SK-N-SH (cell line): ENCODE results near the gene RPS6KA2. TPM values are rescaled to one million over a fixed set of nuclear protein-coding genes. Genes with fewer than 3 reads are reported as not detected.

Source experiments
- CTCF ChIA-PET: fragments of 300-600, 350-600 bp; formaldehyde crosslinking; extraction: SDS; loops from one replicate; lab custom pipeline; 2021; lab: Yijun Ruan, JAX
- POLR2A ChIA-PET: fragments of 350-600 bp; sonication (Branson Sonifier 250); formaldehyde crosslinking; extraction: SDS; loops from one replicate; lab custom pipeline; 2020; ENCODE audit warnings: antibody characterized with exemption, inconsistent platforms; lab: Yijun Ruan, JAX
- DNase-seq: peaks from one replicate; pipeline ENCODE4 v3.0.0; 2012
- H2AFZ ChIP-seq: fragments of 200-600 bp; sonication (generic); 2 replicates; pipeline ENCODE4 v1.8.1; 2016; ENCODE audit warnings: antibody characterized with exemption, mild to moderate bottlenecking, low read depth
- H3F3A ChIP-seq: fragments of 200-600 bp; sonication (generic); replicated peaks from 2 replicates; pipeline ENCODE3; 2016; ENCODE audit warnings: antibody characterized with exemption, mild to moderate bottlenecking; ENCODE audit not compliant: insufficient read depth
- H3K27ac ChIP-seq, 2 experiments: fragments of 200-500 bp in 1 of 2; fragments of 200-600 bp in 1 of 2; sonication (Bioruptor generic) in 1 of 2; sonication (generic), shearing (Covaris generic) in 1 of 2; 2 replicates each; pipeline versions ENCODE4 v1.5.1 to v1.6.1; 2014 to 2016; ENCODE audit warnings: low read depth in 2 of 2, inconsistent platforms in 1 of 2, low read length in 1 of 2, mild to moderate bottlenecking in 1 of 2, mixed read lengths in 1 of 2
- H3K27me3 ChIP-seq: fragments of 200-600 bp; sonication (generic), shearing (Covaris generic); 2 replicates; pipeline ENCODE4 v1.6.1; 2016; ENCODE audit warnings: mixed run types; ENCODE audit not compliant: insufficient read depth
- H3K36me3 ChIP-seq, 2 experiments: fragments of 200-500 bp in 1 of 2; fragments of 200-600 bp in 1 of 2; sonication (Bioruptor generic) in 1 of 2; sonication (generic) in 1 of 2; replicated peaks in 1 of 2; 2 replicates each; pipeline versions ENCODE3 to v1.5.1; 2014 to 2016; ENCODE audit warnings: low read length in 1 of 2, mild to moderate bottlenecking in 1 of 2; ENCODE audit not compliant: insufficient read depth in 2 of 2, control insufficient read depth in 1 of 2
- H3K4me1 ChIP-seq, 2 experiments: fragments of 200-500 bp in 1 of 2; fragments of 200-600 bp in 1 of 2; sonication (Bioruptor generic) in 1 of 2; sonication (generic), shearing (Covaris generic) in 1 of 2; 2 replicates each; pipeline versions ENCODE4 v1.5.1 to v1.6.1; 2014 to 2016; ENCODE audit warnings: low read depth in 1 of 2, low read length in 1 of 2, mixed run types in 1 of 2; ENCODE audit not compliant: insufficient read depth in 2 of 2, control insufficient read depth in 1 of 2
- H3K4me2 ChIP-seq: fragments of 200-600 bp; sonication (generic), shearing (Covaris generic); 2 replicates; pipeline ENCODE4 v1.6.1; 2017; ENCODE audit warnings: mixed run types
- H3K4me3 ChIP-seq, 2 experiments: fragments of 200-500 bp in 1 of 2; fragments of 200-600 bp in 1 of 2; sonication (Bioruptor generic) in 1 of 2; sonication (generic), shearing (Covaris generic) in 1 of 2; 2 replicates each; pipeline versions ENCODE4 v1.5.1 to v1.8.1; 2014 to 2016; ENCODE audit warnings: low read depth in 2 of 2, inconsistent platforms in 1 of 2, low read length in 1 of 2, mild to moderate bottlenecking in 1 of 2, mixed read lengths in 1 of 2, moderate library complexity in 1 of 2
- H3K79me2 ChIP-seq: fragments of 200-600 bp; sonication (generic); 2 replicates; pipeline ENCODE4 v1.8.1; 2017; ENCODE audit warnings: mild to moderate bottlenecking; ENCODE audit not compliant: insufficient read depth
- H3K9ac ChIP-seq: fragments of 200-600 bp; sonication (generic); 2 replicates; pipeline ENCODE4 v1.6.1; 2017; ENCODE audit warnings: mixed run types
- H3K9me2 ChIP-seq: fragments of 200-600 bp; sonication (generic); 2 replicates; pipeline ENCODE4 v1.6.1; 2017; ENCODE audit warnings: mixed run types
- H3K9me3 ChIP-seq: fragments of 200-600 bp; sonication (generic); 2 replicates; pipeline ENCODE4 v1.6.1; 2017; ENCODE audit warnings: mixed run types, mild to moderate bottlenecking, moderate library complexity
- H4K20me1 ChIP-seq: fragments of 200-600 bp; sonication (generic); 2 replicates; pipeline ENCODE4 v1.6.1; 2017; ENCODE audit warnings: mild to moderate bottlenecking, mixed run types; ENCODE audit not compliant: insufficient read depth
- CHD2 ChIP-seq: fragments of 150-350 bp; IDR thresholded peaks from 2 replicates; pipeline ENCODE4 v1.6.1; 2018; ENCODE audit warnings: low read length; ENCODE audit not compliant: partially characterized antibody
- ELF1 ChIP-seq: IDR thresholded peaks from 2 replicates; pipeline ENCODE4 v1.4.0; 2012
- EP300 ChIP-seq, 2 experiments: IDR thresholded peaks; 2 replicates each; pipeline versions ENCODE4 v1.4.0 to v1.6.1; 2012; ENCODE audit warnings: borderline replicate concordance in 1 of 2, low read depth in 1 of 2, low read length in 1 of 2
- FOXJ3 ChIP-seq: sonication (generic); formaldehyde crosslinking; IDR thresholded peaks from 2 replicates; pipeline ENCODE4 v1.5.1; 2020; ENCODE audit warnings: mild to moderate bottlenecking, missing genetic modification reagents
- FOXM1 ChIP-seq: IDR thresholded peaks from 2 replicates; pipeline ENCODE4 v1.4.0; 2012; ENCODE audit warnings: low read depth, mild to moderate bottlenecking
- MAX ChIP-seq: IDR thresholded peaks from 2 replicates; pipeline ENCODE4 v1.4.0; 2012; ENCODE audit warnings: low read depth
- MEF2A ChIP-seq: IDR thresholded peaks from 2 replicates; pipeline ENCODE4 v1.4.0; 2012; ENCODE audit warnings: low read depth, borderline replicate concordance
- MXI1 ChIP-seq: IDR thresholded peaks from 2 replicates; pipeline ENCODE4 v1.6.1; 2012; ENCODE audit warnings: mild to moderate bottlenecking, low read depth, low read length, improper control_type of control experiment
- NFIC ChIP-seq: IDR thresholded peaks from 2 replicates; pipeline ENCODE4 v1.4.0; 2012; ENCODE audit warnings: borderline replicate concordance
- NRF1 ChIP-seq: IDR thresholded peaks from 2 replicates; pipeline ENCODE4 v1.6.1; 2012; ENCODE audit warnings: low read depth, mild to moderate bottlenecking, low read length
- RAD21 ChIP-seq: IDR thresholded peaks from 2 replicates; pipeline ENCODE4 v1.6.1; 2012; ENCODE audit warnings: mild to moderate bottlenecking, low read length
- RCOR1 ChIP-seq: fragments of 150-350 bp; IDR thresholded peaks from 2 replicates; pipeline ENCODE4 v1.6.1; 2017; ENCODE audit warnings: antibody characterized with exemption, low read length
- REST ChIP-seq: IDR thresholded peaks from 2 replicates; pipeline ENCODE4 v1.6.1; 2012; ENCODE audit warnings: mild to moderate bottlenecking, low read depth, low read length, moderate library complexity
- TCF12 ChIP-seq: IDR thresholded peaks from 2 replicates; pipeline ENCODE4 v1.4.0; 2012
- TEAD4 ChIP-seq: IDR thresholded peaks from 2 replicates; pipeline ENCODE4 v1.4.0; 2012; ENCODE audit warnings: mild to moderate bottlenecking, borderline replicate concordance; ENCODE audit not compliant: insufficient read depth
- WGBS: methylation state at CpG from one replicate; pipeline ENCODE4 v1.1.6; 2017; ENCODE audit warnings: low lambda C conversion rate; 5-methylcytosine and 5-hydroxymethylcytosine counted together
- polyA plus RNA-seq, 3 experiments: library from polyadenylated mRNA; depleted of rRNA; stranded (reverse); fragments of >200 nt; gene quantifications; 2 replicates each; pipeline ENCODE4 v1.2.3, GENCODE V29; 2012
- TF ChIP-seq, protein P1 (sequence below): IDR thresholded peaks from 2 replicates; pipeline ENCODE4 v1.4.0; 2012; ENCODE audit warnings: low read depth, borderline replicate concordance
- TF ChIP-seq, protein P2 (sequence below): fragments of 150-350 bp; IDR thresholded peaks from 2 replicates; pipeline ENCODE4 v1.6.1; 2017; ENCODE audit warnings: antibody characterized with exemption, low read length, low read depth, borderline replicate concordance
- TF ChIP-seq, protein P3 (sequence below): IDR thresholded peaks from 2 replicates; pipeline ENCODE4; 2012

The RPS6KA2 gene
- polyA plus RNA-seq, 1 of the 3 experiments (the other 2 are of a cell fraction), result 59.5 TPM

DNA sequence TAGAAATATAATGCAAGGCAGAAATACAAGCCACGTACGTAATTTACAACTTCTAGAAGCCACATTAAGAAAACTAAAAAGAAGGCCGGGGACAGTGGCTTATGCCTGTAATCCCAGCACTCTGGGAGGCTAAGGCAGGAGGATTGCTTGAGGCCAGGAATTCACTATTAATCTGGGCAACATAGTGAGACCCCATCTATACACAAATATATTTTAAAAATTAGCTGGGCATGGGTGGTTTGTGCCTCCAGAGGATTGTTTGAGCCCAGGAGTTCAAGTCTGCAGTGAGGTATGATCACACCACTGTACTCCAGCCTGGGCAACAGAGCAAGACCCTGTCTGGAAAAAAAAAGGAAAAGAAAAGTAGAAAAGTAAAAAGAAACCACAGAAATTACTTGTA is 256.6 kb downstream of the RPS6KA2 start:
- Histone ChIP-seq H3K27ac (no peak overlapping the region), H4K20me1 (no peaks in the 10 kb centered on the region), H3K9me3 (no peaks in the 10 kb centered on the region; the same call in 1 of the 2 replicates), H3K36me3 (peaks cover 3 to 7% of the 10 kb centered on the region in 2 experiments), H3K4me1 (peaks cover 0 to 5% of the 10 kb centered on the region in 2 experiments; a peak in 1 of 4 replicates), H3K27me3 (no peaks in the 10 kb centered on the region), H3K4me2 (no peak overlapping the region), H3K4me3 (no peak overlapping the region), H2AFZ (no peak overlapping the region), H3K79me2 (no peaks in the 10 kb centered on the region), H3F3A (peaks cover 5% of the 10 kb centered on the region), H3K9ac (no peak overlapping the region), H3K9me2 (no peaks in the 10 kb centered on the region)
- TF ChIP-seq MEF2A (no peak), RAD21 (no peak), TCF12 (no peak), FOXJ3 (CRISPR knock-in tag) (no peak), TEAD4 (no peak), MXI1 (no peak), NRF1 (no peak), EP300 (IDR thresholded peaks at IDR 0.05; ENCODE audit: borderline replicate concordance in 1 of 2, low read depth in 1 of 2, low read length in 1 of 2) (no peak), RCOR1 (no peak)
- TF ChIP-seq, protein P1, sequence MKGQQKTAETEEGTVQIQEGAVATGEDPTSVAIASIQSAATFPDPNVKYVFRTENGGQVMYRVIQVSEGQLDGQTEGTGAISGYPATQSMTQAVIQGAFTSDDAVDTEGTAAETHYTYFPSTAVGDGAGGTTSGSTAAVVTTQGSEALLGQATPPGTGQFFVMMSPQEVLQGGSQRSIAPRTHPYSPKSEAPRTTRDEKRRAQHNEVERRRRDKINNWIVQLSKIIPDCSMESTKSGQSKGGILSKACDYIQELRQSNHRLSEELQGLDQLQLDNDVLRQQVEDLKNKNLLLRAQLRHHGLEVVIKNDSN, result no peak
- TF ChIP-seq, protein P2, sequence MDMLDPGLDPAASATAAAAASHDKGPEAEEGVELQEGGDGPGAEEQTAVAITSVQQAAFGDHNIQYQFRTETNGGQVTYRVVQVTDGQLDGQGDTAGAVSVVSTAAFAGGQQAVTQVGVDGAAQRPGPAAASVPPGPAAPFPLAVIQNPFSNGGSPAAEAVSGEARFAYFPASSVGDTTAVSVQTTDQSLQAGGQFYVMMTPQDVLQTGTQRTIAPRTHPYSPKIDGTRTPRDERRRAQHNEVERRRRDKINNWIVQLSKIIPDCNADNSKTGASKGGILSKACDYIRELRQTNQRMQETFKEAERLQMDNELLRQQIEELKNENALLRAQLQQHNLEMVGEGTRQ, result no peak
- TF ChIP-seq, protein P3, sequence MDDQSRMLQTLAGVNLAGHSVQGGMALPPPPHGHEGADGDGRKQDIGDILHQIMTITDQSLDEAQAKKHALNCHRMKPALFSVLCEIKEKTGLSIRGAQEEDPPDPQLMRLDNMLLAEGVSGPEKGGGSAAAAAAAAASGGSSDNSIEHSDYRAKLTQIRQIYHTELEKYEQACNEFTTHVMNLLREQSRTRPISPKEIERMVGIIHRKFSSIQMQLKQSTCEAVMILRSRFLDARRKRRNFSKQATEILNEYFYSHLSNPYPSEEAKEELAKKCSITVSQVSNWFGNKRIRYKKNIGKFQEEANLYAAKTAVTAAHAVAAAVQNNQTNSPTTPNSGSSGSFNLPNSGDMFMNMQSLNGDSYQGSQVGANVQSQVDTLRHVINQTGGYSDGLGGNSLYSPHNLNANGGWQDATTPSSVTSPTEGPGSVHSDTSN, result no peak
- CTCF ChIA-PET, result interaction anchor here (1.1 kb wide), 1 partner anchor 25 kb away, joined by 3 read pairs; no protein-coding TSS in a partner anchor
- POLR2A ChIA-PET, result no interaction called here
- 90% methylated on average over 3 of the region's 3 CpGs for WGBS
- no peak for DNase-seq

DNA sequence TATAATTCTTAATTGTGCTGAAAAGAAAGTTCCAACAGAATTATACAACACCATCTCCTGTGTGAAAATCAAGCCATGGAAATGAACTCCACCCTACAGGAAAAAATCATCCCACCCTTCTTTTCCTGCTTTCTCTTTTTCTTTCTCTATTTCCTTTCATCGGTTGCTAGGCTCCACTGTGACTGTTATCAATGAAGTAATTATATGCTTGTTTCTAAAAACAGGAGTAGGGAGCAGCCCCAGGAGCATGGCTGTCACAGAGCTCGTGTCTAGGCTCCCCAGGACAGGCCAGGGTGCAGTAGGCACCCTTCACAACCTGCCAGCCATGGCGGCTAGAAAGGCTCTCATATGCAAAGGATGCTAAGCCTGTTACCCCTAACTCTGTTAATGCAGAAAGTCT is 257.3 kb downstream of the RPS6KA2 start:
- no peaks in the 10 kb centered on the region for H3K79me2 ChIP-seq
- POLR2A ChIA-PET, result no interaction called here
- no peak for TF ChIP-seq REST
- TF ChIP-seq EP300 (IDR thresholded peaks at IDR 0.05; ENCODE audit: borderline replicate concordance in 1 of 2, low read depth in 1 of 2, low read length in 1 of 2), result no peak
- TF ChIP-seq NFIC, result no peak
- TF ChIP-seq MAX, result no peak
- no peak for TF ChIP-seq CHD2
- TF ChIP-seq FOXM1, result no peak
- no peak for TF ChIP-seq ELF1
- TF ChIP-seq, protein P3, result no peak
- TF ChIP-seq, all 33 proteins: peak for 0
- no peak overlapping the region for H3K9ac ChIP-seq
- no peaks in the 10 kb centered on the region; the same call in 1 of the 2 replicates for H3K9me3 ChIP-seq
- H3K36me3 ChIP-seq, result peaks cover 7% of the 10 kb centered on the region in 2 experiments
- DNase-seq, result no peak
- H3K4me2 ChIP-seq, result no peak overlapping the region
- H3K4me3 ChIP-seq, result no peak overlapping the region
- no peaks in the 10 kb centered on the region for H3K27me3 ChIP-seq
- H3F3A ChIP-seq, result peaks cover 9% of the 10 kb centered on the region
- no peak overlapping the region for H3K27ac ChIP-seq
- peaks cover 0 to 9% of the 10 kb centered on the region in 2 experiments; a peak in 1 of 4 replicates for H3K4me1 ChIP-seq
- CTCF ChIA-PET, result no interaction called here
- WGBS, result 64% methylated on average over 3 of the region's 3 CpGs
- no peak overlapping the region for H2AFZ ChIP-seq
- no peaks in the 10 kb centered on the region for H3K9me2 ChIP-seq
- no peaks in the 10 kb centered on the region for H4K20me1 ChIP-seq
